CD4-positive, alpha-beta T cell (primary cell): ENCODE results near the gene RUNX2. TPM values are rescaled to one million over a fixed set of nuclear protein-coding genes. Genes with fewer than 3 reads are reported as not detected.

ENCODE experiments used
- ATAC-seq: fragments of 200-7000 bp; cut with Tn5 transposase; one replicate; pipeline ENCODE4 v1.10.0; 2022; ENCODE audit warnings: mild to moderate bottlenecking; ENCODE audit not compliant: poor library complexity
- CTCF ChIA-PET: fragments of 350-600 bp; sonication (Branson Sonifier 250); formaldehyde crosslinking; loops from one replicate; lab custom pipeline; 2021; ENCODE audit warnings: antibody characterized with exemption, inconsistent platforms; lab: Charles Lee
- POLR2A ChIA-PET: fragments of 350-600 bp; sonication (Branson Sonifier 250); formaldehyde crosslinking; loops from one replicate; lab custom pipeline; 2021; ENCODE audit warnings: antibody characterized with exemption, inconsistent platforms; lab: Charles Lee
- DNase-seq, 14 experiments: peaks; one replicate each; pipeline ENCODE4 v3.0.0-alpha.2; 2013 to 2020; ENCODE audit warnings: mixed read lengths in 2 of 14
- H3K27ac ChIP-seq, 2 donors: one replicate each; pipeline versions ENCODE4 v1.5.1 to v1.7.0; 2013; ENCODE audit warnings: low read length in 2 of 2, low read depth in 1 of 2, mild to moderate bottlenecking in 1 of 2
- H3K27me3 ChIP-seq, 2 experiments: 1 replicate in 1 of 2; 2 replicates in 1 of 2; pipeline versions ENCODE4 v1.6.1 to v1.7.0; 2013; ENCODE audit warnings: low read length in 2 of 2, control low read depth in 1 of 2, mild to moderate bottlenecking in 1 of 2, moderate library complexity in 1 of 2; ENCODE audit not compliant: insufficient read depth in 2 of 2, control insufficient read depth in 1 of 2
- H3K36me3 ChIP-seq: one replicate; pipeline ENCODE4 v1.6.1; 2013; ENCODE audit warnings: low read length, control low read depth; ENCODE audit not compliant: insufficient read depth
- H3K4me1 ChIP-seq: one replicate; pipeline ENCODE4 v1.6.1; 2013; ENCODE audit warnings: low read length, control low read depth; ENCODE audit not compliant: insufficient read depth
- H3K4me3 ChIP-seq: one replicate; pipeline ENCODE4 v1.5.1; 2013; ENCODE audit warnings: mild to moderate bottlenecking, low read length, moderate library complexity
- H3K9me3 ChIP-seq, 2 experiments: 1 replicate in 1 of 2; 2 replicates in 1 of 2; pipeline versions ENCODE4 v1.6.1 to v1.7.0; 2013; ENCODE audit warnings: low read length in 2 of 2, mild to moderate bottlenecking in 2 of 2, control low read depth in 1 of 2, moderate library complexity in 1 of 2; ENCODE audit not compliant: control insufficient read depth in 1 of 2, insufficient read depth in 1 of 2
- H3K27ac Mint-ChIP-seq: one replicate; pipeline ENCODE4 v1.8.0; 2020; ENCODE audit warnings: mixed read lengths
- H3K27me3 Mint-ChIP-seq: one replicate; pipeline ENCODE4 v1.8.0; 2021; ENCODE audit warnings: mixed read lengths
- H3K36me3 Mint-ChIP-seq: one replicate; pipeline ENCODE4 v1.8.0; 2021; ENCODE audit warnings: low read depth, mixed read lengths
- H3K4me1 Mint-ChIP-seq: one replicate; pipeline ENCODE4 v1.8.0; 2021; ENCODE audit warnings: low read depth, mixed read lengths
- H3K4me3 Mint-ChIP-seq: one replicate; pipeline ENCODE4 v1.8.0; 2020; ENCODE audit warnings: mild to moderate bottlenecking, mixed read lengths
- H3K9me3 Mint-ChIP-seq: one replicate; pipeline ENCODE4 v1.8.0; 2020; ENCODE audit warnings: mixed read lengths
- CTCF ChIP-seq: fragments of 200-600 bp; IDR thresholded peaks from one replicate; pipeline ENCODE4 v1.8.0; 2022; ENCODE audit warnings: antibody characterized with exemption, mild to moderate bottlenecking
- intact Hi-C, 2 experiments: fragments of 100-400 bp; cut with DNase I in 1 of 2; cut with micrococcal nuclease in 1 of 2; formaldehyde crosslinking; loops; one replicate each; pipeline versions ENCODE4 v1.15.1 to v1.9.0; 2023 to 2025; cut with DNase I, micrococcal nuclease
- total RNA-seq, 174 experiments: library from RNA in 2 of 174; stranded (reverse) in 2 of 174; gene quantifications; one replicate each; pipeline ENCODE4 v1.2.3 and lab custom pipeline; 2021 to 2026

Gene RUNX2
- total RNA-seq, 2 experiments from 2014 or later: 17.5 to 18.0 TPM

GRCh38 chr6:45555981-45556771 is 228.0 kb downstream of the RUNX2 start:
- CTCF ChIA-PET: no interaction called here
- Mint-ChIP-seq H3K9me3 (no peaks in the 10 kb centered on the region), H3K27me3 (no peaks in the 10 kb centered on the region), H3K27ac (no peak overlapping the region), H3K4me3 (no peak overlapping the region), H3K36me3 (no peaks in the 10 kb centered on the region), H3K4me1 (peaks cover 29% of the 10 kb centered on the region)
- Histone ChIP-seq H3K27ac (no peak overlapping the region), H3K4me1 (peaks cover 5% of the 10 kb centered on the region), H3K4me3 (no peak overlapping the region), H3K36me3 (no peaks in the 10 kb centered on the region), H3K9me3 (no peaks in the 10 kb centered on the region), H3K27me3 (no peaks in the 10 kb centered on the region)
- no peak for TF ChIP-seq CTCF
- ATAC-seq (no peak), DNase-seq (no peak)
- intact Hi-C loops: no loop called here
- POLR2A ChIA-PET: interaction anchor here (0.6 kb wide), 1 partner anchor 1112 kb away, joined by 4 read pairs; no protein-coding TSS in a partner anchor

- peaks cover 5% of the 10 kb centered on the region for H3K4me1 ChIP-seq
- Mint-ChIP-seq H3K27ac (no peak overlapping the region), H3K9me3 (no peaks in the 10 kb centered on the region), H3K27me3 (no peaks in the 10 kb centered on the region), H3K36me3 (no peaks in the 10 kb centered on the region), H3K4me1 (peaks cover 29% of the 10 kb centered on the region), H3K4me3 (no peak overlapping the region)
- ChIA-PET POLR2A (interaction anchor here (0.6 kb wide), 1 partner anchor 1112 kb away, joined by 4 read pairs; no protein-coding TSS in a partner anchor), CTCF (no interaction called here)
- DNase-seq (no peak), ATAC-seq (no peak)
- H3K27ac ChIP-seq: no peak overlapping the region
- no peaks in the 10 kb centered on the region for H3K9me3 ChIP-seq
- intact Hi-C loops: no loop called here
- no peak for TF ChIP-seq CTCF
- no peaks in the 10 kb centered on the region for H3K27me3 ChIP-seq
- H3K36me3 ChIP-seq: no peaks in the 10 kb centered on the region
- no peak overlapping the region for H3K4me3 ChIP-seq
Observed at GRCh38 chr6:45556828-45557227, 228.7 kb downstream of the RUNX2 start.

GRCh38 chr6:45557454-45557853 is 229.3 kb downstream of the RUNX2 start:
- CTCF ChIA-PET: no interaction called here
- ATAC-seq (no peak), DNase-seq (no peak)
- Histone ChIP-seq H3K27me3 (no peaks in the 10 kb centered on the region), H3K4me3 (no peak overlapping the region), H3K27ac (no peak overlapping the region), H3K4me1 (peaks cover 5% of the 10 kb centered on the region), H3K36me3 (no peaks in the 10 kb centered on the region), H3K9me3 (no peaks in the 10 kb centered on the region)
- Mint-ChIP-seq H3K27ac (no peak overlapping the region), H3K4me1 (peaks cover 29% of the 10 kb centered on the region), H3K4me3 (no peak overlapping the region), H3K27me3 (no peaks in the 10 kb centered on the region), H3K36me3 (no peaks in the 10 kb centered on the region), H3K9me3 (no peaks in the 10 kb centered on the region)
- no peak for TF ChIP-seq CTCF
- intact Hi-C loops: no loop called here
- POLR2A ChIA-PET: no interaction called here
